ENCODE measurements around the gene GFOD1.

GRCh38 chr6:13485923-13486562 lies 1.4 kb downstream of the GFOD1 start:
- no peak for TF ChIP-seq POLR2AphosphoS5 (IDR thresholded peaks at IDR 0.05; ENCODE audit: low read depth, low read length)
- TF ChIP-seq, protein P1, sequence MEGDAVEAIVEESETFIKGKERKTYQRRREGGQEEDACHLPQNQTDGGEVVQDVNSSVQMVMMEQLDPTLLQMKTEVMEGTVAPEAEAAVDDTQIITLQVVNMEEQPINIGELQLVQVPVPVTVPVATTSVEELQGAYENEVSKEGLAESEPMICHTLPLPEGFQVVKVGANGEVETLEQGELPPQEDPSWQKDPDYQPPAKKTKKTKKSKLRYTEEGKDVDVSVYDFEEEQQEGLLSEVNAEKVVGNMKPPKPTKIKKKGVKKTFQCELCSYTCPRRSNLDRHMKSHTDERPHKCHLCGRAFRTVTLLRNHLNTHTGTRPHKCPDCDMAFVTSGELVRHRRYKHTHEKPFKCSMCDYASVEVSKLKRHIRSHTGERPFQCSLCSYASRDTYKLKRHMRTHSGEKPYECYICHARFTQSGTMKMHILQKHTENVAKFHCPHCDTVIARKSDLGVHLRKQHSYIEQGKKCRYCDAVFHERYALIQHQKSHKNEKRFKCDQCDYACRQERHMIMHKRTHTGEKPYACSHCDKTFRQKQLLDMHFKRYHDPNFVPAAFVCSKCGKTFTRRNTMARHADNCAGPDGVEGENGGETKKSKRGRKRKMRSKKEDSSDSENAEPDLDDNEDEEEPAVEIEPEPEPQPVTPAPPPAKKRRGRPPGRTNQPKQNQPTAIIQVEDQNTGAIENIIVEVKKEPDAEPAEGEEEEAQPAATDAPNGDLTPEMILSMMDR (IDR thresholded peaks at IDR 0.05): no peak

Data from Panc1 (cell line).